Cortex of kidney (tissue), 1 donor: ENCODE data around the gene VCL.
"Not testable (repeated sequence)": the region's sequence is repeated elsewhere in the genome, so short reads cannot be mapped to it uniquely, and the experiment has no call there.

Experiments used
- DNase-seq: peaks from one replicate; lab custom pipeline; 2025; lab: John Stamatoyannopoulos, UW

The VCL gene

GRCh38 chr10:74039561-74040145 is 41.7 kb downstream of the VCL start:
- DNase-seq, result no peak

- DNase-seq, result no peak
Measured at GRCh38 chr10:74040200-74041126, 42.5 kb downstream of the VCL start.

- DNase-seq, result no peak
Measured at GRCh38 chr10:74044419-74044818, 46.5 kb downstream of the VCL start.

GRCh38 chr10:74047304-74047703 is 49.4 kb downstream of the VCL start:
- DNase-seq, result no peak

GRCh38 chr10:74047871-74048270 is 50.0 kb downstream of the VCL start:
- DNase-seq, result no peak

GRCh38 chr10:74048433-74048832 is 50.5 kb downstream of the VCL start:
- DNase-seq, result no peak

GRCh38 chr10:74049955-74050354 is 52.0 kb downstream of the VCL start:
- no peak for DNase-seq

- DNase-seq, result no peak
Measured at GRCh38 chr10:74050653-74051052, 52.7 kb downstream of the VCL start.

- DNase-seq, result no peak
Measured at GRCh38 chr10:74051736-74052342, 53.9 kb downstream of the VCL start.

- no peak for DNase-seq
Measured at GRCh38 chr10:74052994-74053393, 55.1 kb downstream of the VCL start.

GRCh38 chr10:74055383-74056049 is 57.6 kb downstream of the VCL start:
- DNase-seq, result no peak

- no peak for DNase-seq
Measured at GRCh38 chr10:74056050-74056818, 58.3 kb downstream of the VCL start.

GRCh38 chr10:74058071-74058470 is 60.2 kb downstream of the VCL start:
- DNase-seq, result no peak

- no peak for DNase-seq
Measured at GRCh38 chr10:74058658-74059057, 60.7 kb downstream of the VCL start.

GRCh38 chr10:74061104-74061503 is 63.2 kb downstream of the VCL start:
- DNase-seq, result no peak

- DNase-seq, result not testable (repeated sequence)
Measured at GRCh38 chr10:74061978-74062377, 64.1 kb downstream of the VCL start.

- no peak for DNase-seq
Measured at GRCh38 chr10:74063256-74063655, 65.3 kb downstream of the VCL start.

- DNase-seq, result no peak
Measured at GRCh38 chr10:74067373-74068352, 69.7 kb downstream of the VCL start.

- no peak for DNase-seq
Measured at GRCh38 chr10:74071157-74071556, 73.2 kb downstream of the VCL start.

GRCh38 chr10:74072503-74072902 is 74.6 kb downstream of the VCL start:
- DNase-seq, result no peak
